NCI-H187 (cell line): ENCODE measurements around the gene CYGB.
"Not testable (repeated sequence)": the region's sequence is repeated elsewhere in the genome, so short reads cannot be mapped to it uniquely, and the experiment has no call there.

Experiments
- DNase-seq, 2 experiments: peaks; one replicate each; lab custom pipeline; 2025; lab: John Stamatoyannopoulos, UW

Gene CYGB

GRCh38 chr17:76538281-76538931 lies 897 bp upstream of the CYGB start:
- DNase-seq = no peak

DNA sequence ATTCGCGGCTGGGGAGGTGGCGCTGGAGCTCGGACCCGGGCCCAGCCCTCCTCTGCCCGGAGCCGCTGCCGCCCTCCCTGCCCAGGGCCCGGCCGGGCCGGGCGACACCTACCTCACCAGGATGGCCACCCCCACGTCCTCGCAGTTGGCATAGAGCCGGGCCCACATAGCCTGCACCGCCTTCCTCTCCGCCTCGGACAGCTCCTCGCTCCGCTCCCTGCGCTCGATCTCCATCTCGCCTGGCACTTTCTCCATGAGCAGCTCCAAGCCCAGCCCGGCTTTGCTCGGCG lies 276 bp downstream of the CYGB start:
- no peak for DNase-seq

DNA sequence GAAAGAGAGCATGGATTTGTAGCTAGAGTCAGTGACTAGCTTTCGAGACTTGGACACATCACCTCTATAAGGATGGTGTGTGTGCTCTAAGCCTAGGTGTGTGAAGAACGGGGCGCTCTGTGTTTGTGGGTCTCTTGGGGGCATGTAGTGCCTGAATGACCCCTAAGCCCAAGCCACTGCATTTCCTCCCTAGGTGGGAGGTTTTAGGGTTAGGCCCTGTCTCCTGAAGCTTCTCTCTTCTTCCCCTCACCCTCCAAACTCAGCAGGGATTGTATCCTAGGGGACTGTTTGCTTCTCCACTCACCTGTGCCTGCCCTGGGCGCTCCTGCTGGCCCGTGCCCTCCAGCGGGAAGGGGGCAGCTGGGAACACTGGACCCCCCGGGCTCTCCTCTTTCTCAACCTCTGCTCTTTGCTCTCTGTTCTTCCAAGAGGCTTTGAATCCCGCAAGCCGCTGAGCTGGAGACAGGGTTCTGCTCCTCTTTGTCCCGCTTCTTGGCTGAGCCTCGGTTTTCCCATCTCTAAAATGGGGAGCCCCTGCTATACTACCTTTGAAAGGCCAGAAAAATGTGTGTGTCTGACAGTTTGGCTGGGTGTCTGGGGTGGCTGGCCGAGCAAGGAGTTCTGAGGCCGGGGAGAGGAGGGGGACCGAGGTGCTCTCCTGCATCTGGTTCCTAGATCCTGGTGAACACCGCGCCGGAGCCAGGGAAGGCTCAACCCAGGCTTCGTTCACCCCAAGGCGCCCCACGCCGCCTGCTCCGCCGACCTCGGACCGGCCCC lies 810 bp downstream of the CYGB start:
- DNase-seq = no peak

DNA sequence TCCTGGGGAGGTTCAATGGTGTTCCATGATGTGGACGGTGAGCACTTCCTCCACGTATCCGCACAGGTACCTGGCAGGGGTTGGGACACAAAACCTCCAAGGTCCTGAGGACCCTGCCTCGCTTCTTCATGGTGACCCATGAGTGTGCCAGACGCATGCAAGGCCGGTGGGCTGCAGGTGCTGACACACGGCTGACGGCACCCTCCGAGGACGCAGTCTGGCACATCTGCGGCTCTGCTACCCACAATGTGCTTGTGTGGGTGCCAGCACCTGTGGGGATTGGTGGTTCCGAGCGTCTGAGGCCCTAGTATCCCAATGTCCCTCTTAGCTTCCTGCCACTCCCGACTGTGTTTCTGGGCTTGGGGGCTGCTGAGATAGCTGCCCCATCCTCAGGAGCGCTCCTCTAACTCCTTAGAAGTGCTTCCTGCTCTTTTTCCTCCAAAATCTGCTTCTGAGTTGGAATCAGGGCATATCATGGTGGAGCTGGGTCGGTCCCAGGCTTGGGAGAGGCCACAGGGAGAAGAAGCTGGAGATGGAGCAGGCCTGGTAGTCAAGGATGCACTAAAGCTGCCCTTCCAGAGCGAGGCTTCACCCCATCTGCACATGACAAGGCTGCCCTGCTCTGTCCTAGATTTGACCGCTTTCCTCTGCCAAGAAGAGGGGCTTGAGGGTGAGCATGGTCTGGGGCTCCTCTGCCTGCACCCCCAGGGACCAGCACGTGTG lies 1.6 kb downstream of the CYGB start:
- no peak for DNase-seq

DNA sequence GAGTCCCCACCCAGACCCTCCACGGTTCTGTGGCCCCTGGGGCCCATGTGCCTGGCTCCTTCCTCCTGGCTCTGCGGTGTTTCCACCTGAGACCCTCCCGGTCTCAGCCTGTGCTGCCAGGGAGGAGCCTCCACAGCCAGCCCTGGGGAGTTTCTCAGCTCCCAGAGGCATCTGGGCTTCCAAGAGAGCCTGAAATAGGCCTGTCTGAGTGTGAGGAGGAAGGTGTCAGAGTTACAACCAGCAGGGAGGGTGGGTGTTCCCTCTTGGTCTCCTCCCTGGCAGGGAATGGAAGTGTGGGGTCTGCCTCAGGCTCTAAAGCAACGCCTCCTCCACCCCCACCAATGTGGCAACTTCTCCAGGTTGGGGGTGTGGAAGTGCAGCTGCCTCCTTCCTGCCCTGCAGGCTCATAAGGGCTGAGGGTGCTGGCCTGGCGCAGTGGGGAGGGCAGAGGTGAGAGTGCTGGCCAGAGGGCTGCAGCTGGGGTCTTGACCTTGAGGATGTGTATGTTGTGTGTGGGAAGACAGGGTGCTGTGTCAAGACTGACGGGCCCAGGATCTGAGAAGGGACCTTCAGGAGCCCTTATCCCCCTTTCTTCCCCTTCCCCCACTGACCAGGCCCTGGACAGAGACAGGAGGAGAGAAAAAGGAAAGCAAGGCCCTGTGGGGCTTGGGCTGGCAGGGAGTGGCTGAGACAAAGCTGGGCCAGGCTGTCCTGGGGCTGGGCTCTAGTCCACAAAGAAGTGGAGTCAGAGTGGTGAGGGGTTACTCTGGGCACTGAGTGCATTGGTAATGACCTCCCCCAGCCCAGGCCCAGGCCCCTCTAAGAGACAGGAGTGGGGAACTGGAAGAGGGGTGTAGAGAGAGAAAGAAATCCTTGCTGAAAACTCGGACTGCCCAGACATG lies 2.4 kb downstream of the CYGB start:
- no peak for DNase-seq

DNA sequence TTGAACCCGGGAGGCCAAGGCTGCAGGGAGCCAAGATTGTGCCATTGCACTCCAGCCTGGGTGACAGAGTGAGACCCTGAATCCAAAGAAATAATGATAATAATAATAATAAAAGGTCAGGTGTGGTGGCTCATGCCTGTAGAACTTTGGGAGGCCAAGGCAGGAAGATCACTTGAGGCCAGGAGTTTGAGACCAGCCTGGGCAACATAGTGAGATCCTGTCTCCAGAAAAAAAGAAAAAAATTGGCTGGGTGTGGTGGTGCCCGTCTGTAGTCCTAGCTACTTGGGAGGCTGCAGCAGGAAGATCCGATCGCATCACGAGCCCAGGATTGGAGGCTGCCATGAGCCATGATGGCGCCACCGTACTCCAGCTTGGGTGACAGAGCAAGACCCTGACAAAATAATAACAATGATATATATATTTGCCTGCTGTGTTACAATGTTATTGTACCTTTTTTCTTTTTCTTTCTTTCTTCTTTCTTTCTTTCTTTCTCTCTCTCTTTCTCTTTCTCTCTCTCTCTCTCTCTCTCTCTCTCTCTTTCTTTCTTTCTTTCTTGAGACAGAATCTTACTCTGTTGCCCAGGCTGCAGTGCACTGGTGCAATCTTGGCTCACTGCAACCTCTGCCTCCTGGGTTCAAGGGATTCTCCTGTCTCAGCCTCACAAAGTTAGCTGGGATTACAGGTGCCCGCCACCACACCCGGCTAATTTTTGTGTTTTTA lies 3.7 kb downstream of the CYGB start:
- not testable (repeated sequence) for DNase-seq

DNA sequence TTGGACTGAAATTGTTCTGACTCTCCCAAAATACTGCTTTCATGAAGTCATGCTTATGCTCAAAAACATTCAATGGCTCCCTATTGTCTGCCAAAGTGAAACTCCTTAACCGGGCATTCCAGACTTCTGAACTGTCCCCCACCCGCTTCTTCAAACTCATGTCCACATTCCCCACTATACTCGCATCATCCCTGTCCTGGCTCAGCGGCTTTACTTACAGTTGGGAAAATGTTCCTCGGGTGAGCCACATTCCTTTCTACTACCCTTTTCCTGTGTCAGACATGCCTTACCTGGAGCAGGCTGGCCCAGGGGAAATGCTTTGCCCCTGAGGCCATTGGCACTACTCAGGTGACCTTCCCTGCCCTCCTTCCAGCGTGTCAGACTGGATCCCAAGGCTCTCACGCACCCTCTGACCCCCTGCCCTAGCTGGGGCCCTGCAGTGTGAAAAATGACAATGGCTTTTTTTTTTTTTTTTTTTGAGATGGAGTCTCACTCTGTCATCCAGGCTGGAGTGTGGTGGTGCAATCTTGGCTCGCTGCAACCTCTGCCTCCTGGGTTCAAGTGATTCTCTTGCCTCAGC lies 5.3 kb downstream of the CYGB start:
- no peak for DNase-seq

- no peak for DNase-seq
Measured at GRCh38 chr17:76531486-76532038, 5.9 kb downstream of the CYGB start.

GRCh38 chr17:76530811-76531485 lies 6.6 kb downstream of the CYGB start:
- DNase-seq = no peak

- no peak for DNase-seq
Measured at GRCh38 chr17:76530095-76530723, 7.3 kb downstream of the CYGB start.

DNA sequence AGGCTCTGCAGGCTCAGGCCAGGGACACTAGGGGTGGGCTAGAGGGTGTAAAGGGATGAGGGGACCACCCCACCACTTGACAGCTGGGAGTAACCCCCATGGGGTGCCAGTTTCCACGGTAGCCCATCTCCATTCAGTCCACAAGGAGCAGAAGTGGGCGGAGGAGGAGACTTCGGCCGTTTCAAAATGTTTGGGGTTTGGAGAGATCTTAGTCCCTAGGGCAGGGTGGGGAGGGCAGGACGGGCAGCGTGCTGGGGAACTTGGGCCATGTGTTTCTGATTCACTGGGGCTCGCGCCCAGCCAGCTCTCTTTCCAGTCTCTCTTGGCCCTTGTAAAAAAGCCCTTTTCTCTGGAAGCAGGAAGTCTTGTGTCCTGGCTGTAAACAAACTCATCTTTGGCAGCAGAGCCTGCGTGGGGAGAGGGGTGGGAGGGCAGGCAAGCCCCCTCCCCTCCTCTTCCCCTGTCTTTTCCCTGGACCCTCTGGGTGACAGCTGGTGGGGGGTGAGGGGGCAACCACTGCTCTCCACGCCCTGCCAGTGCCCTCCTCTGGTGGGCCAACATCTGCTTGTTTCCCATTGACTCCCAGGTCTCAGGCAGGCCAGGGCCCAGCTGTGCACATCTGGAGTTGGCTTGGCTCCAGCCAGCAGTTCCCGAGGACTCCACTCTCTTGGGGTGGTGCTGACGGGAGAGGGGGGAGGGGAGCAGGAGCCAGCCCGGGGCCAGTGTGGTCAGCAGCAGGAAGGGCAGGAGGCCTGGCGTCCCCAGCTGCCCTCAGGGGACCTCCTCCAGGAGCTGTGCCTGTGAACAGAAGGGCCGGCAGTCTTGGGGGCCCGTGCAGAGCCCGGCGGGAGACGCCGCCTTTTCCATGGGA lies 8.1 kb downstream of the CYGB start:
- DNase-seq = no peak

DNA sequence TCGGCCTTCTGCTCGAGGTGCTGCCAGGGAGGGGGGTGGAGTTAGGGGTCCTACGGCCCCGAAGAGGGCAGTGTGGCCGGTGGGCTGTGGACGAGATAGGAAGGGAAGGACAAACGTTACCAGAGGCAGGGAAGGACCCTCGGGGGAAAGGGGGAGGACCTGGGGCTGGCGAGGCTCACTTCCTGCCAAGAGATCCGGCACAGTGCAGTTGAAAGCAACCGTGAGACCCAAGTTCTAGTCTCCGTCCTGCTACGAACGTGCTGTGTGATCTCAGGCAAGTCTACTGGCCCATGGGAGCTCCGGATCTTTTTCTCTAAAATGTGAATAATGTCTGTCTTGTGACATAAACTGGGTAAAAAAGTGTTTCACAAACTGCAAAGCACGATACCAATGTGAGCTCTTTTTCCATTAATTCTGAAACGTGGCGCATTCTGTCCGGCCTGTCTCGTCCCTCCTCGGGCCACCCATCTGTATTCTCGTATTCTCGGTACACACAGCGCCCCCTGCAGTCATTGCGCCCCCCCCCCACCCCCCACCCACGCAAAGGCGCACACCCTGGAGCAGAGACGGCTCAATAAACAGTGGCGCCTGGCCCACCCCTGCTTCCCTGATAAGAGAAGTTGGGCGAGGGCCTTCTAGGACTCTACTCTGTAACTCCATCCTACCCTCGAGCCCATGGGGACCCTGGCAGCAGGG lies 8.8 kb downstream of the CYGB start:
- DNase-seq = no peak

GRCh38 chr17:76528156-76528527 lies 9.4 kb downstream of the CYGB start:
- DNase-seq = no peak

- DNase-seq = no peak
Measured at GRCh38 chr17:76527430-76528111, 9.9 kb downstream of the CYGB start.

DNA sequence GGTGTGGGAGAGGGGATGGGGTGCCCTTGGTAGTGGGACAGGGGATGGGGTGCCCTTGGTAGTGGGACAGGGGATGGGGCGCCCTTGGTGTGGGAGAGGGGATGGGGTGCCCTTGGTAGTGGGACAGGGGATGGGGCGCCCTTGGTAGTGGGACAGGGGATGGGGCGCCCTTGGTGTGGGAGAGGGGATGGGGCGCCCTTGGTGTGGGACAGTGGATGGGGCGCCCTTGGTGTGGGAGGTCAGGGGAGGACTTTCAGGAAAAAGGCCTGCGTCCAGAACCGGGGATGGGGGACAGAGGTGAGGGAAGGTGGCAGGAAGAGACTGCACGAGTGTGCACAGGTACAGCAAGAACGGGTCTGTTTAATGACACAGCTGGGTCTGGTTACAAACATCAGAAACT lies 10.5 kb downstream of the CYGB start:
- DNase-seq = not testable (repeated sequence)

DNA sequence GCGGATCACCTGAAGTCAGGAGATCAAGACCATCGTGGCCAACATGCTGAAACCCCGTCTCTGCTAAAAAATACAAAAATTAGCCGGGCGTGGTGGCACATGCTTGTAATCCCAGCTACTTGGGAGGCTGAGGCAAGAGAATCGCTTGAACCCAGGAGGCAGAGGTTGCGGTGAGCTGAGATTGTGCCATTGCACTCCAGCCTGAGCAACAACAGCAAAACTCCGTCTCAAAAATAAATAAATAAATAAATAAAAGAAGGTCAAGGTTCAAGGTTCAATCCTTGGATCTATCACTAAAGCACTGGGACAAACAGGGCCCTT lies 12.0 kb downstream of the CYGB start:
- DNase-seq = not testable (repeated sequence)

DNA sequence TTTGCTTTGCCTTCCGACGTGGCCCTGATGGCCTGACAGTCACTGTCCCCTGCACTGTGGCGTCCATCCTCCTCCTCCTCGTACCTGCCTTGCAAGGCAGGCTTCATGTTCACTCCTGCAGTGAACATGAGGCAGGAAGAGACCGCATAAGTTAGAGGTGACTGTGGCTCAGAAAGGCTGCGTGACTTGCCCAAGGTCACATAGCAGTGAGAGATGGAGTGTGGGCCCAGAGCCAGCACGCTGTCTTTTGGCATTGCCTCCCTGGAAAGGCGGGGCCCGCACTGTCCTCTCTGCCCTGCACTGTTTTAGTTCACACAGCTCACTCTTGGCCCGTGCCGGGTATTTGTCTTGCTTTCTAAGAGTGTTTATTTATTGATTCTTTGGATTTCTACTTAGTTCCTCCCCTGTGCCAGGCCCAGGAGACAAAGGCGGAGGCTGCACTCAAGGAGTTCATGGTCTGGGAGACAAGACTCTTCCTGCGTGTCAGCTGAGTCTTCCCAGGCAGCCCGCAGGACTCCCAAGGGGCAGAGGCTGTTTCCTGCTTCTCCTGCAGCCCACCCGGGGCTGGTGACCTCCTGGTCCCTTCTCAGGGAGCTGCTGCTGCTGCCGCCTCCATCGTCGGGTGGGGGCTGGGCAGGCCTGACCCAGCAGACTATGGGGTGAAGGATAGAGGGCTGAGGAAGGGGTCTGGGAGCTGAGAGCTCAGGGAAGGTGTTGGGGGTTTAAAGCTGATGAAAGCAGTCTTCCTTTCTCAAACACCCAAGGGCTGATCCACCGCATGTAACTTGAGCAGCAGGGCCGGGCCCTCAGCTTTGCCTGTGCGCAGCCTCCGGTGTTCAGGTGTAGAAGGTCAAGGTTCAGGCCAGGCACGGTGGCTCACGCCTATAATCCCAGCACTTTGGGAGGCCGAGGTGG lies 12.7 kb downstream of the CYGB start:
- no peak for DNase-seq
